RKO (cell line): Measurements from ENCODE around the gene SRP54.
"Not testable (repeated sequence)": the region's sequence is repeated elsewhere in the genome, so short reads cannot be mapped to it uniquely, and the experiment has no call there.

Experiments
- DNase-seq: peaks from one replicate; pipeline ENCODE4 v3.0.0-alpha.2; 2016; ENCODE audit warnings: low spot score

Gene SRP54

DNA sequence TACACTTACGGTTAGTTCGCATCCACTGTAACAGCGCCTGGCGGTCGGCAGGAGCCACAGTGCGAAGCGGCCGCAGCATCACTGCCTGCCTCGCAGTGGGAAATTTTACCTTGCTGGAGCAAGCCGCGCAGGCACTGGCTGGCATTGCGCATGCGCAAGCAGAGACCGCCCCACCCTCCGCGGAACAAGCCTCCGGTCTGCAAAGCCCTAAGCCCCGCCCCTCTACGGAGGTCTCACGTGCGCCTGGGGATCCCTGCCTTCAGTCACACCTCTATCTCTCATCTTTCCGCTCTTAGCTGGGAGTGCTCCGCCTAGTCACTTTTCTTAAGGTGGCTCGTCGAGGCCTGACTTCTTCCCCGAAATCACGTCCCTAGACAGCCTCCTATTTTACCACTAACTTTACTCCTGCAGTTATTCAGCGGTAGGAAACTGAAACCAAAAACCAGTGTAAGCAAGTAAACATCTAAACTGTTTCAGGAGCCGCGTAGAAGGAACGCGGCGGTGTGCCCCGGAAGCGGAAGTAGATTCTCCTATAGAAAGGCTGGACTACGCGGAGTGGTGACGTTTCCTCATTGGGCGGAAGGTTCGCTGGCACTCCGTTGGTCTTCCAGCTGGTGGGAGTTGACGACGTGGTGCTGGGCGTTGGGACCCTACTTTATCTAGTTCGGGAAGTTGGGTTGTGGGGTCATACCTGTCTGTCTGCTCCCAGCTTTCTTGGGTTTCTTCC, at the start of gene SRP54:
SRP54 (plus strand) TSS at position 572 of the 727 bp plus-strand sequence. CDS start 13,718 bp downstream, outside the sequence.
- peak; percentile 99 for DNase-seq

DNA sequence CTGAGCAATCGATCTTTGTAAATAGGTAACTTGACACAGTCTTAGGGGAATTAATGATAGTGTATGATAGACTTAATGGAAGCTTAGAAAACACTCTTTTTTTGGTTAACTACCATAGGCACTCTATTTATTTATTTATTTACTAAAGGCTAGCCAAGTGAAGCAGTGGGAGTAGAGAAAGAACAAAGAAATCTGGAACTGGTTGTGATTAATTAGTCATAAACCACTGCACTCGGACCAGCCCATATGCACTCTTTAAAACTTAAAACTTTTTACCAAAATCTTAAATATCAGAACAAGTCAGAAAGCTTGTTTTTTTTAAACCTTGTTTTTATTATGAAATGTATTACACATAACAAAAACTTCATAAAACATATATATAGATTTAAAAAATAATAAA, 49.5 kb upstream of the SRP54 start:
- no peak for DNase-seq

- no peak for DNase-seq
These were observed 47.3 kb upstream of the SRP54 start for GRCh38 chr14:34935488-34935887.

- no peak for DNase-seq
These were observed 45.4 kb upstream of the SRP54 start for GRCh38 chr14:34937442-34937841.

- no peak for DNase-seq
These were observed 44.9 kb upstream of the SRP54 start for GRCh38 chr14:34937876-34938275.

GRCh38 chr14:34943506-34943905, 39.3 kb upstream of the SRP54 start:
- DNase-seq = no peak

DNA sequence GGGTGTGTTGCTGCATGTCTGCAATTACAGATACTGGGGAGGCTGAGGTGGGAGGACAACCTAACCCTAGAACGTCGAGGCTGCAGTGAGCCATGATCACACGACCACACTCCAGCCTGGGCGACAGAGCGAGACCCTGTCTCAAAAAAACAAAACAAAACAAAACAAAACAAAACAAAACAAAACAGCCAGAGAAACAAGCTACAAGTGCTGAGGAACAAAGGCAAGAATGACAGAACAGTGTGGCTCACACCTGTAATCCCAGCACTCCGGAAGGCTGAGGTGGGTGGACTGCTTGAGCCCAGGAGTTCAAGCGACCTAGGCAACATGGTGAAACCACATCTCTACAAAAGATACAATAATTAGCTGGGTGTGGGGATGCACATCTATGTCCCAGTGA, 38.0 kb upstream of the SRP54 start:
- DNase-seq = no peak

GRCh38 chr14:34946699-34947098, 36.1 kb upstream of the SRP54 start:
- no peak for DNase-seq

DNA sequence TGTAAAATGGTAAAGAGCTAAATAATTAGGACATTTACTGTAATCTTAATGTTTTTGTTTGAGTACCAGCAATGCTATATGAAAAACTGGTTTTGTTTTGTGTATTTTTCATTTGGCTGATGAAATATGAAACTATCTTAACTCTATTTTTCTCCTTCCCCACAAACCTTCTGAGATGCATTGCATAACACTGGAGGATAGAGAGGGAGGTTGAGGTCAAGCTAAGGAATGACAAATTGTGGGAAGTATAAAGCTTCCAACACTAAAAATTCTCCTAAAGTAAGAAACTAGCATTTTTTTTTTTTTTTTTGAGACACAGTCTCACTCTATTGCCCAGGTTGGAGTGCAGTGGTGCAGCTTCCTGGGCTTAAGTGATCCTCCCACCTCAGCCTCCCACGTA, 31.5 kb upstream of the SRP54 start:
- no peak for DNase-seq

- no peak for DNase-seq
These were observed 25.9 kb upstream of the SRP54 start for GRCh38 chr14:34956931-34957330.

DNA sequence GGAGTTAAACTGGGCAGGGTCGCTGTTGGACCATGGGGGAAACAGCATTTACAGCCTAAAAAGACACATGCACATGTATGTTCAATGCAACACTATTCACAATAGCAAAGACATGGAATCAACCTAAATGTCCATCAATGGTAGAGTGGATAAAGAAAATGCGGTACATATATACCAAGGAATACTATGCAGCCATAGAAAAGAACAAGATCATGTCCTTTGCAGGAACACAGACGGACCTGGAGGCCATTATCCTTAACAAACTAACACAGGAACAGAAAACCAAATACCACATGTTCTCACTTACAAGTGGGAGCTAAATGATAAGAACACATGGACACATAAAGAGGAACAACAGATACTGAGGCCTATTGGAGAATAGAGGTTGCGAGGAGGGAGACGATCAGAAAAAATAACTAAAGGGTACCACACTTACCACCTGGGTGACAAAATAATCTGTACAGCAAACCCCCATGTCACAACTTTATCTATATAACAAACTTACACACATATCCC, 25.0 kb upstream of the SRP54 start:
- no peak for DNase-seq

- not testable (repeated sequence) for DNase-seq
These were observed 20.7 kb upstream of the SRP54 start for GRCh38 chr14:34962106-34962505.

DNA sequence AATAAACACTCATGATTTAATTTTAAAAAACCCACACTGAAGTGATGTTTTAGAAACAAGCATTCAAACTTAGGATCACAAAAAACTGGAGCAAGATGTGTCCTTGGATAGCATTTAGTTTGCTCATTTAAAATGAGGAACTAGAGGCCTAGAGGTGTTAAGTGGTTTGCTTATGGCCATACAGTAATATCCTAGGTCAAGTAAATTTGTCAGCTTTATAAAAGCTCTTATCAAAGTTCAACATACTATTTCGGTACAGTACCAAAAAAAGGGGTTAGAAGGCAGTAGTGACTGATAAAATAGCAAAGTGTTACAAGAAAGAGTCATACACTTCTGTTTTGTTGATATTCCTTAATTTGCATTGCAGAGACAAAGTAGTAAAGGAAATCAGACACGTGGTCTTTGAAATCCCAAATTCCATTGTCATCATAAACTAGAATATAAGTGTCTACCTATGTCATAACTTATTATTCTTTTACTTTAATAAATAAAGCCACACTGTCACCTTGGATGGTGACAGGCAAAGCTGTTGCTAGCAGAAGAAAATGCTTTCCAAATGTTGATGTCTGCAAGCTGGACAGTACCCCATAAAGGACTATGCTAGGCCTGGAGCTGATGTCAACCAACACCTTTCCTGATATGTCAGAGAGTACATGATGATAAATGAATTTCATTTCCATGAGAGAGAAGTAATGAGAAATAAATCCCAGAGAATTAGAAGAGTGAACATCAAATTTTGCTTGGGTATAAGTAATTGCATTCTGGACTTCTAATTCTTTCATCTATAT, 17.6 kb upstream of the SRP54 start:
- DNase-seq = no peak

- DNase-seq = no peak
These were observed 16.9 kb upstream of the SRP54 start for GRCh38 chr14:34965912-34966311.

- no peak for DNase-seq
These were observed 16.4 kb upstream of the SRP54 start for GRCh38 chr14:34966413-34966812.

- DNase-seq = no peak
These were observed 12.1 kb upstream of the SRP54 start for GRCh38 chr14:34970665-34971064.

GRCh38 chr14:34971381-34971780, 11.4 kb upstream of the SRP54 start:
- peak; percentile 50 for DNase-seq

GRCh38 chr14:34971801-34972200, 11.0 kb upstream of the SRP54 start:
- DNase-seq = no peak

DNA sequence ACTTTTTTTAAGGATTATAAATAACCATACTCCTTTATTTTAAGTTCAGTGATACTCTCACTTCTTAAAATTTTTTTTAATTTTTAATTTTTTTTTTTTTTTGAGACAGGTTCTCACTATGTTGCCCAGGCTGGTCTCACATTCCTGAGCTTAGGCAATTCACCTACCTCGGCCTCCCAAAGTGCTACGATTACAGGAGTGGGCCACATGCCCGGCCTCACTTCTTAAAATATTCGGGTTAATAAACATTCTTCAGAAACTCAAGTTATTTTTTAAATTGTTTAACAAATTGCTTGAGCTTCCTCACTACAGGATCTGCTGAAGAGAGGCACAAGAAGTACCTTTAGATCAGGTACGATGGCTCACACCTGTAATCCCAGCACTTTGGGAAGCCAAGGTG, 4.3 kb upstream of the SRP54 start:
- DNase-seq = no peak

GRCh38 chr14:34980337-34980900, 2.4 kb upstream of the SRP54 start:
- no peak for DNase-seq

- no peak for DNase-seq
These were observed 910 bp upstream of the SRP54 start for GRCh38 chr14:34981743-34982420.

- peak; percentile 26 for DNase-seq
These were observed 462 bp downstream of the SRP54 start for GRCh38 chr14:34983148-34983760.
